DMS 273 treated with DMSO at 0.1 percent for 48 hours (cell line): ENCODE measurements around the gene CCDC7.
"Not testable (repeated sequence)": the region's sequence is repeated elsewhere in the genome, so short reads cannot be mapped to it uniquely, and the experiment has no call there.

Source experiments
- DNase-seq: peaks from one replicate; lab custom pipeline; 2025; lab: John Stamatoyannopoulos, UW

CCDC7 gene

DNA sequence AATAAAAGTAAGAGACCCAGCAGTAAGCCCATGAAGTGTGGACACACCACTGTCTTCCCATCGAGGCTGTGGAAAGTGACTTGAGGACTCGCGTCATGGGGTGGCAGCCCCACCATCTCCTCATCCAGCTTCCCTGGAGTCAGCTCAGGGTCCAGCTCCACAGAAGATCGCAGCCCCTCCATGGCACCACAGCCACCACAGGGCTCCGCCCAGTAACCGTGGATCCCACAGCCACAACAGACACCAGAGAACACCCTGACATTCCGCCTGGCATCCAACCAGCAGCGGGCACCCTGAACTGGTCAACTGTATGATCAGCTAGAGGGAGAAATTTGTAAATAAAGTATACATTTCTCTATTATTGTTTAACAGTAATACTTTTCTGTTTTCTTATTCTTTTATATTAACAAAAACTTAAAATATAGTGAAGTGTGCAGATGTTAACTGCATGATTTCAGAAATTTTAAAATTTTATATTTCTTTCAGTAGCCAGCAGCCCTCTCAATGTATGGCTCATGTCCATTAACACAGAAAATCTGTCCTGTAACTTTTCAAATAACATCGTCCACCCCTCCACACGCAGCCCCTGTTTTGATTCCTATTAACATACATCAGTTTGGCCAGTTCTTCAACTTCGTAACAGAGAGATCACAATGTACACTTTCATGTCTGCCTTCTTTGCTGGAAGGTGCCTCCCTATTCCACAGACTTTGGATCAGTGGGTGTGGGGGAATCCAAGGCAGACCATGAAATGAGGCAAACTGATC lies 442.4 kb downstream of the CCDC7 start:
- DNase-seq = no peak

DNA sequence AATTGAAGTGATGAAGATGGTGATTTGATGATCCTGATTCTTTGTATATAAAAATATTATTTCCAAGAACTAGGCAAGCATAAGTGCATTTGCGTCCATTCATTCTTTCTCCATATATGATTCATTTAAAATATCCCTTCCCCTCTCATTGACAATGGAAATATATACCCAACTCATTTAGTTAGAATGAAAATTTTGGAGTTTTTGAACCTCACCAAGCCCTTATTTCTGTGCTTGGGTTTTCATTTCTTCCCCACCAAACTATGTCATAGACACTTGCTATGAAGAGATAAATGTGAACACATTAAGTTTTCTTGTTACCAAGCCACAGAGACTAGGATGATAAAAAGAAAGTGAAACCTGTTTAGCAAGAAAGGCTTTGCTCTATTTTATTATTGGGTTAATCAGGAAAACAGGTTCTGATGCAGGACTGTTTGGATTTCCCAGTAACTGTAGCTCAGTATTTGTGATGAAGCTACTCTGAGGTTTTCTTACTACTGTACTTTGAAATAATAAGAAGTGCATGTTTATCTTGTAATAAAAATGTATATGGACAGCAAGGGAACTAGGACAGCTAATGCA lies 443.8 kb downstream of the CCDC7 start:
- DNase-seq = no peak

DNA sequence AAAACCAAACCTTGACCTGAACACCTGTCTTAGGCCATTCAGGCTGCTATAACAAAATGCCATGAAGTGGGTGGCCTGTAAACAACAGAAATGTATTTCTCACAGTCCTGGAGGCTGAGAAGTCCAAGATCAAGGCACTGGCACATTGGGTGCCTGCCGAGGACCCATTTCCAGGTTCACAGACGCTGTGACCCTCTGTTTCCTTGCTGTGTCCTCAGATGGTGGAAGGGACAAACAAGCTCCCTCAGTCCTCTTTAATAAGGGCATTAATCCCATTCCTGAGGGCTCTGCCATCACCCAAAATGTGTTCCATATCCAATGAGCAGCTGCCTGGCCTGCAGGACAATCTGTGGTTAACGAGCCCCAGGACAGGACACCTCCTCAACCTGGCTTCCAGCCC lies 444.5 kb downstream of the CCDC7 start:
- no peak for DNase-seq

DNA sequence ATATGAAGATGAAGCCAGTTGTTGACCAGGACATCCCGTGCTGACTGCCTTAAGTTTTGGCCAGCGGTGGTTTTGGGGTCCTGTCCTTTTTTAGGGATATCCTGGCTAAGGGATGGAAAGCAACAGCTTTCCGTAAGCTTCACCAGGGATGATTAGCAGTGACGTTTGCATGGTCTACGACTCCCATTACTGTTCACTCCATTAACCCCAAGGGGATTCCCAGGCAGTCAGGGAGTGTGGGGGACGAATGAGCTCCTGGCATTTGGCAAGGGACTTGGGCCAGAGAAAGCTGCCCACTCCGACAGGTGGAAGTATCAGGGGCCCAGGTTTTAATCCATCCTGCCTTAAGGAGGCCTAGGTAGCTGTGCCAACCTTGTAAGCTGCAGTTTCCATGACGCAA lies 445.3 kb downstream of the CCDC7 start:
- DNase-seq = no peak

DNA sequence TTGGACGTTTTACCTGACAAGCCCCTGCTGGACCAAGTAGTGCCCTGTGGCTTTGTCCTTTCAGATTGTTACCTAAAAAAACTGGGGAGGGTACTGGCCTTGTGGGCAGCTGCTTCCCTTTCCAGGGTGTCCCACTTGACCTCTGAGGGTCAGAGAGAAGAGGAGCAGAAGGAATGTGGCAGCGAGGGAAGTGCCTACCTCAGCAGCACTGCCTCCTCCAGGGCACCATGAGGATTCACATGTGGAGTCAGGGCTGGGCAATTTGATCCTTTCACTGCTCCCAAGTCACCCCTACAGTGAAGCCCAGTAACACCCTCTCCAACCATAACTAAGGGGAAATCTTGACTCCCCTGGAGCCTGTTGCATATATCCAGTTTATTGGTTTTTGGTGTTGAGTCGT lies 447.5 kb downstream of the CCDC7 start:
- DNase-seq = no peak

DNA sequence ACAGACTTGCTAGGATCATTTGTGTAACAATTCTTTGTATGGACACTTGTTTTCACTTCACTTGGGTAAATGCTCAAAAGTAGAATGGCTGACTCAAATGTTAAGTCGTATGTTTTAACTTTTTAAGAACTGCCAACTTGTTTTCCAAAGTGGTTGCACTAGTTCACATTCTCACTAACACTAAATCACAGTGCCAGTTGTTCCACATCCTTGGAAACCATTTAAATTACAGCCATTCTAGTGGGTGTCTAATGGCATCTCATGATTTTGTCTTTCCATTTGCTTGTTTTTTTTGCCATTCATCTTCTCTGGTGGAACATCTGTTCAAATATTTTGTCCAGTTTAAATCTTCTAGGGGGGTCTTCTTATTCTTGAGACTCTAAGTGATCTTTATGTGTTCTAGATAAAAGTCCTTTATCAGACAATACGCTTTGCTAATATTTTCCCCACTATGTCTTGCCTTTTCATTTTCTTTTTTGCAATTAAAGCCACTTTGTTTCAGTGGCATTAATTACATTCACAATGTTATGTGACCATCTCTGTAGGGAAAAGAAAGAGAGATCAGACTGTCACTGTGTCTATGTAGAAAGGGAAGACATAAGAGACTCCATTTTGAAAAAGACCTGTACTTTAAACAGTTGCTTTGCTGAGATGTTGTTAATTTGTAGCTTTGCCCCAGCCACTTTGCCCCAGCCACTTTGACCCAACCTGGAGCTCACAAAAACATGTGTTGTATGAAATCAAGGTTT lies 448.1 kb downstream of the CCDC7 start:
- DNase-seq = no peak

DNA sequence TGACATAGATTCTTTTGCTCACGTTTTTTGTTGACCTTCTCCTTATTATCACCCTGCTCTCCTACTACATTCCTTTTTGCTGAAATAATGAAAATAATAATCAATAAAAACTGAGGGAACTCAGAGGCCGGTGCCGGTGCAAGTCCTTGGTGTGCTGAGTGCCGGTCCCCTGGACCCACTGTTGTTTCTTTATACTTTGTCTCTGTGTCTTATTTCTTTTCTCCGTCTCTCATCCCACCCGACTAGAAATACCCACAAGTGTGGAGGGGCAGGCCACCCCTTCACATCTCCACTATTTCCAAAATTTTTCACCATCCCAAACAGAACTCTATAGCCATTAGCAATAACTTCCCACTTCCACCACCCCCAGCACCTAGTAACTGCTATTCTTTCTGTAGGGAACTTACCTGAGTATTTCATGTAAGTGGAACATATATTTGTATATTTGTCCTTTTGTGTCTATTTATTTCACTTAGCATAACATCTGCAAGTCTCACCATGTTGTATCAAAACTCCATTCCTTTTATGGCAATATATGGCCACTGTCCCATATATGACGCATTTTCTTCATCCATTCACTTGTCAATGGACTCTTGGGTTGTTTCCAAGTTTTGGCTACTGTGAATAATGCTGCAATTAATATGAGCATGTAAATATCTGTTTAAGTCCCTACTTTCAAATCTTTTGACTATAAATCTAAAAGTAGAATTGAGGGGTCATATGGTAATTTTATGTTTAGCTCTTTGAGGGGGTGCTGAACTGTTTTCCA lies 449.4 kb downstream of the CCDC7 start:
- DNase-seq = not testable (repeated sequence)

DNA sequence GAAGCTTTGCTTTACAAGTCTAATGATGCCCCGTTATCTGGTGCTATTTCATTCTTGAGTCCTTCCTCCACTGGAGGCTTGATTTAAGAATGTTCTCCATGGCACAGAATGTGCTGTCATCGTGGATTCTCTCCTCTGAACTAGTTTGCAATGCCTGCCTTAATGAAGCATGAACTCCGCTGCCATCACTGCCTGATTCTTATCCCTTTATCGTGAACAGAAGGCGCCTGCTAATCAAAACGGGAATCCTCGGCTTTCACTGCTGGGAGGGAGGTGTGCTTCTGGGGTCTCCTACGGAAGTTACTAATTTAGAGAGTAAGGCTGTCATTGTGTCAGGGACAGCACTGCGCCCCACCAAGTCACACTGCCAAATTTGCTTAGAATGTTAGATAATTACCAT lies 455.9 kb downstream of the CCDC7 start:
- DNase-seq = no peak

DNA sequence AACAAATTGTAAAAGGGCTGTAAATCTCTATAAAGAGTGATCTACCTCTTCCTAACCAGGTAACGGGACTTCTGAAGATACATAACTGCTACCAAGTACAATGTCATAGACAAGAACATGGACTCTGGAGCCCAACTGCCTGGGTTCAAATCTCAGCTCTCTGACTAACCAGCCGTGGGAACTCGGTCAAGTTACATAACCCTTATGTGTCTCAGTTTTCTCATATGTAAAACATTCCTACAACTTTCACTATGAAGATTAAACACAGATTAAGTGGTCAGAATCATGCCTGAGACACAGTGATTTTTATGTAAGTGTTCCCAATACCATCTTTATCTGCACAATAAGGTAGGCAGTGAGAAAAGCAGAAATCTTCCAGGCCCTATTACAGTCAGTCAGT lies 459.5 kb downstream of the CCDC7 start:
- DNase-seq = no peak

DNA sequence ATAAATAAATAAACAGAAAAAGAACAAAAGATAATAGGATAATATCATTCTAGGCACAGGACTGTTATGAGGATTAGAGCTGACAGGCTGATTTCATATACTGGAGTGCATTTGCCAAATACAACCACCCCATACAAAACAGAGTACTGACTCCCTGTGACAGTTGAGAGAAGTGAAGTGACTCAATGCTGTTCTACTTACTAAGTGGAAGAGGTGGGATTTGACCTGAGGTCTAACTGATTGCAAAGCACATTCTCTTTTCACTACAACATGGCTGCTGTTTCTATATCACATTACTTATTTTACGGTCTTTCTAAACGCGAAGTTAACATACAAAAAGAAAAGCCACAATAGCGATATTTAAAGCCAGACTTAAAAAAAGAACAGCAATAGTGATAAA lies 460.7 kb downstream of the CCDC7 start:
- DNase-seq = no peak

DNA sequence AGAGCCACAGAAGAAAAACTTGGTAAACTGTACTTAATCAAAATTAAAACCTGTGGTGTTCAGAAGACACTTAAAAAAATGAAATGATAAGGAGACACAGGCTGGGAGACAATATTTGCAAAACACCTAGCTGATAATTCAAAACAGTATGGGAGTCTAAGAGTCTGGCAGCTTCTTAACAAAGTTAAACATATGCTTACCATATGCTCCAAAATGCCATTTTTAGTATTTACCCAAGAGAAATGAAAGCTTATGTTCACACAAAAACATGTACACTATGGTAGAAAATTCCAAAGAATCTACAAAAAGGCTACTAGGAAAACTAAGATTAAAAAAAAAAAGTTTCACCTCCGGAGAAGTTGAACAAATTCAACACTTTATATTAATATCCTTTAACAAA lies 463.5 kb downstream of the CCDC7 start:
- DNase-seq = no peak

DNA sequence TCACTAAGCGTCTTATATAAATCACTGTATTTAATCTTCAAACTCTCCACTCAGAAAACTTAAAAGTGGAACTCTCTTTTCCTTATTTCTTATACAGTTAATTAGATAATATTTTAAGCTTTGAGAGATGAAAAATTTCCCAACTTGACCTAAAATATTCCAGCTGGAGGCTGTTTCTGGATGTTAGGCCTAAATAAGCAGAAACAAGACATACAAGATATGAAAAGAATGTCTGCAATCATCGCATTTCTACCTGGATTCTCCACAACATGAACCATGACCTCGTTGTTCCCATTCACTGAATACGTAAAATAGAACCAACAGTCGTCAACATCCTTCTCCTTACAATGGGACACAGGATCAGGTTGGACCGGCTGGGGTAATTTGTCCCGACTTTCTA lies 464.0 kb downstream of the CCDC7 start:
- DNase-seq = not testable (repeated sequence)

DNA sequence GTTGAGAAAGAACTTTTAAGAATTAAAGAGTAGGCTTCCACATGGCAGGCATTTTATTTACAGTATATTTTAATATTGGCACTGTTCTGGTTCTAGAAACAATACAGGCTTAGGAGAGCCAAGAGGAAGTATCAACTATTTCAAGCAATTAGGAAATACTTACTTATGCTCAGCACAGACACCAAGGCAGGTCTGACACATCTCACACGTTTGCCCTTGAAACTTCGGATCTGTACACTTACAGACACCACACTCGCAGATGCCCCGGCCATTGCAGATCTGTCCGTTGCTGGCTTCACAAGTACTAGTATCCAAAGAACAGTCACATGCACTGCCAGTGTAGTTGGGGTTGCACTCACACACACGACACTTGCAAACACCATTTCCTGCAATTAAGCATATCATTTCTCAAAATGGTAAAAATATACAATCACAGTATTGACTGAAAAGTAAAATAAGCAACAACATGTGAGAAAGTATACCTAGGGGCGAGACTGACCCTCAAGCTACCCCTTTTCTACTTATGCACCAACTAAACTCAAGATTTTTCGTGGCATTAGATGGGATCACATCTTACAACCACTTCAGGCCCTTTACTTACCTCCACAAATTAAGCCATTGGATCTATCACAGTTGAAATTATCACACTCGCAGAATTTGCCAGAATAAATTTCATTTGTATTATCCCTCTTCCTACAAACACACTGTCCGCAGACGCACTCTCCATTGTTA lies 465.5 kb downstream of the CCDC7 start:
- DNase-seq = no peak

DNA sequence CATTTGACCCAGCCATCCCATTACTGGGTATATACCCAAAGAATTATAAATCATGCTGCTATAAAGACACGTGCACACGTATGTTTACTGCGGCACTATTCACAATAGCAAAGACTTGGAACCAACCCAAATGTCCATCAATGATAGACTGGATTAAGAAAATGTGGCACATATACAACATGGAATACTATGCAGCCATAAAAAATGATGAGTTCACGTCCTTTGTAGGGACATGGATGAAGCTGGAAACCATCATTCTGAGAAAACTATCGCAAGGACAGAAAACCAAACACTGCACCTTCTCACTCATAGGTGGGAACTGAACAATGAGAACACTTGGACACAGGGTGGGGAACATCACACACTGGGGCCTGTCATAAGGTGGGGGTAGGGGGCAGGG lies 471.9 kb downstream of the CCDC7 start:
- not testable (repeated sequence) for DNase-seq

DNA sequence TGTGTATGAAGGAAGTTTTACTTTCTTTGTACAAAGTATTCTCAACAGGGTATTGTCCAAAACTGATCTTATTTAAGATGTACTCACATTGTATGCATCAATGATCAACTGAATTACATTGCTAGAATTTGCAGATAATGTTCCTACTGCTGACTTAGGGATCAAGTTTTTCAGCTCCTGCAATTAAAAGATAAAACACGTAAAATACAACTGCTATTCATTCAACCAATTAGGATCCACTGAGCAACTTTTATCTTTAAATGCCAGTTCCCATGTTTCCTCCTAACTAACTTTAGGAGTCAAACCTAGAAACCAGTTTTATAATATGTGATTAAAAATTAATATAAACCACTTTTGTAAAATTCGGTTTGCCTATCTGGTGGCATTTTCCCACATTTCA lies 476.2 kb downstream of the CCDC7 start:
- DNase-seq = no peak

DNA sequence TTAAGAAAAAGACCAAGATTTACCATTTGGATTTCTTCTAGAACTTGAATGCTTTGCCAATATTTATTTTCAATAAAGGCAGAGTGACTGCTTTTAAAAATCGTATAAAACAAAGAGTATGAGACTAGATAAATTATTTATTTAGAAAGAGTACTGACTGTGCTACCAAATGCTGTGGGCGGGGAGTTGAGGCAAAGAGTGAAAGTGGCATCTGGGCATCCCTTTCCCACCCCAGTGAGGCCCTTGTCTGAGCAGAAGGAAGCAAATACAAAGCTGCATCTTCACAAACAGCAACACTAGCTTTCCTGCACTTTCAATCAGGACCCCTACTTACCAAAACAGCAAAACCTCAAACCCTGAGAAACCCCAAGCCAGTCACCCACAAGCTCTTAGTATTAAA lies 477.2 kb downstream of the CCDC7 start:
- DNase-seq = no peak

DNA sequence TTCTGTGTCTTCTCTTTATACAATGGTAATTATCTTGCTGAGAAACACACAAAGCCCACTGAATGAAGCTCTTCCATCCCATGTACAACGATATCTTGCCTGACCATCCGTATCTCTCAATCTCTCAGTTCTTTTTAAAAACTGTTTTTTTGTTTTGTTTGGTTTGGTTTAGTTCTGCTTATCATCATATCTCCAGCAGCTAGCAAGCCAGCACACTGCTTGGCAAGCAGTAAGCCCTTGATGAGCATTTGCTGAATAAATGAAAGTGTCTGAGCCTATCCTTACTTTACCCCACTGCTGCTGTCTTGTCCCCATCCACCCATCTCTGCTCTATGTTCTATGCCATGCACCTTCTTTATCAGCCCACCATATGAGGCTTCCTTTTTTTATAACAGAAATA lies 477.9 kb downstream of the CCDC7 start:
- DNase-seq = no peak
